ENCODE data around the gene TCF7L1. TPM values are rescaled to one million over a fixed set of nuclear protein-coding genes. Genes with fewer than 3 reads are reported as not detected.

The TCF7L1 gene
- total and polyA plus RNA-seq, 2 experiments from 2014 or later: 0.65 to 1.8 TPM

GRCh38 chr2:85355073-85355410 is 221.8 kb downstream of the TCF7L1 start:
- H3K27ac ChIP-seq: peak overlapping the region; percentile 43
- no peaks in the 10 kb centered on the region for H4K20me1 ChIP-seq (ENCODE audit: insufficient read depth)
- H3K27me3 ChIP-seq (replicated peaks; ENCODE audit: insufficient read depth): no peaks in the 10 kb centered on the region
- H2AFZ ChIP-seq: peak overlapping the region; percentile 98
- peak overlapping the region; percentile 90 for H3K9ac ChIP-seq
- WGBS, 2 experiments (ENCODE audit: low coverage in 1 of 2, low lambda C conversion rate in 2 of 2, missing lambda C conversion rate in 2 of 2): 1 to 2% methylated on average over 10 of the region's 10 CpGs
- peak; percentile 34 for DNase-seq
- no peak for TF ChIP-seq EZH2phosphoT487 (IDR thresholded peaks at IDR 0.05; ENCODE audit: insufficient read depth, low read depth)
- TF ChIP-seq EZH2 (IDR thresholded peaks at IDR 0.05; ENCODE audit: insufficient read depth, poor library complexity, severe bottlenecking): no peak
- H3K79me2 ChIP-seq (ENCODE audit: insufficient read depth): peaks cover 61% of the 10 kb centered on the region
- in situ Hi-C loops (cut with MboI): no loop called here
- H3K4me1 ChIP-seq (ENCODE audit: insufficient read depth): peaks cover 24% of the 10 kb centered on the region; the same call in 1 of the 2 replicates
- peak overlapping the region; percentile 96 for H3K4me3 ChIP-seq
- H3K9me2 ChIP-seq (ENCODE audit: insufficient read depth): no peaks in the 10 kb centered on the region
- no peaks in the 10 kb centered on the region for H3K9me3 ChIP-seq (ENCODE audit: low read depth)
- H3K4me2 ChIP-seq (ENCODE audit: unreplicated experiment): peak overlapping the region; percentile 86
- 0 out of 2 replicates have a peak, but pooled peaks cover 5% of the 10 kb centered on the region for H3K36me3 ChIP-seq (ENCODE audit: low read depth)
- H3F3A ChIP-seq (ENCODE audit: insufficient read depth): no peaks in the 10 kb centered on the region

GRCh38 chr2:85355521-85355920 is 222.3 kb downstream of the TCF7L1 start:
- WGBS, 2 experiments (ENCODE audit: low coverage in 1 of 2, low lambda C conversion rate in 2 of 2, missing lambda C conversion rate in 2 of 2): 49 to 52% methylated on average over 3 of the region's 3 CpGs
- peaks cover 24% of the 10 kb centered on the region; the same call in 1 of the 2 replicates for H3K4me1 ChIP-seq (ENCODE audit: insufficient read depth)
- DNase-seq: peak; percentile 36
- no peaks in the 10 kb centered on the region for H3F3A ChIP-seq (ENCODE audit: insufficient read depth)
- H3K36me3 ChIP-seq (ENCODE audit: low read depth): 0 out of 2 replicates have a peak, but pooled peaks cover 5% of the 10 kb centered on the region
- H3K9me2 ChIP-seq (ENCODE audit: insufficient read depth): no peaks in the 10 kb centered on the region
- H3K27me3 ChIP-seq (replicated peaks; ENCODE audit: insufficient read depth): no peaks in the 10 kb centered on the region
- peak overlapping the region; percentile 90 for H3K9ac ChIP-seq
- in situ Hi-C loops (cut with MboI): no loop called here
- peak overlapping the region; percentile 86 for H3K4me2 ChIP-seq (ENCODE audit: unreplicated experiment)
- TF ChIP-seq EZH2 (IDR thresholded peaks at IDR 0.05; ENCODE audit: insufficient read depth, poor library complexity, severe bottlenecking): no peak
- H3K9me3 ChIP-seq (ENCODE audit: low read depth): no peaks in the 10 kb centered on the region
- peak overlapping the region; percentile 98 for H2AFZ ChIP-seq
- peak overlapping the region; percentile 96 for H3K4me3 ChIP-seq
- H4K20me1 ChIP-seq (ENCODE audit: insufficient read depth): no peaks in the 10 kb centered on the region
- H3K79me2 ChIP-seq (ENCODE audit: insufficient read depth): peaks cover 61% of the 10 kb centered on the region
- no peak overlapping the region for H3K27ac ChIP-seq

- H3K9ac ChIP-seq: no peak overlapping the region
- no peaks in the 10 kb centered on the region for H4K20me1 ChIP-seq (ENCODE audit: insufficient read depth)
- H3K79me2 ChIP-seq (ENCODE audit: insufficient read depth): peaks cover 61% of the 10 kb centered on the region
- no peak for DNase-seq
- H3K4me2 ChIP-seq (ENCODE audit: unreplicated experiment): no peak overlapping the region
- H3K27me3 ChIP-seq (replicated peaks; ENCODE audit: insufficient read depth): no peaks in the 10 kb centered on the region
- no peaks in the 10 kb centered on the region for H3K9me2 ChIP-seq (ENCODE audit: insufficient read depth)
- no peak overlapping the region for H3K27ac ChIP-seq
- peaks cover 24% of the 10 kb centered on the region; the same call in 1 of the 2 replicates for H3K4me1 ChIP-seq (ENCODE audit: insufficient read depth)
- H3F3A ChIP-seq (ENCODE audit: insufficient read depth): no peaks in the 10 kb centered on the region
- no peaks in the 10 kb centered on the region for H3K9me3 ChIP-seq (ENCODE audit: low read depth)
- H2AFZ ChIP-seq: no peak overlapping the region
- H3K36me3 ChIP-seq (ENCODE audit: low read depth): 0 out of 2 replicates have a peak, but pooled peaks cover 10% of the 10 kb centered on the region
- in situ Hi-C loops (cut with MboI): no loop called here
- TF ChIP-seq EZH2phosphoT487 (IDR thresholded peaks at IDR 0.05; ENCODE audit: insufficient read depth, low read depth) (no peak), EZH2 (IDR thresholded peaks at IDR 0.05; ENCODE audit: insufficient read depth, poor library complexity, severe bottlenecking) (no peak)
- no peak overlapping the region for H3K4me3 ChIP-seq
- 73 to 82% methylated on average over 2 of the region's 2 CpGs for WGBS, 2 experiments (ENCODE audit: low coverage in 1 of 2, low lambda C conversion rate in 2 of 2, missing lambda C conversion rate in 2 of 2)
These were observed 223.0 kb downstream of the TCF7L1 start for GRCh38 chr2:85356186-85356585.

- Histone ChIP-seq H3K27me3 (replicated peaks; ENCODE audit: insufficient read depth) (no peaks in the 10 kb centered on the region), H3K4me1 (ENCODE audit: insufficient read depth) (peaks cover 24% of the 10 kb centered on the region; the same call in 1 of the 2 replicates), H3K9me3 (ENCODE audit: low read depth) (no peaks in the 10 kb centered on the region), H3K9ac (no peak overlapping the region), H2AFZ (no peak overlapping the region), H3K36me3 (ENCODE audit: low read depth) (peaks cover 12% of the 10 kb centered on the region; the same call in 1 of the 2 replicates), H3F3A (ENCODE audit: insufficient read depth) (no peaks in the 10 kb centered on the region), H3K9me2 (ENCODE audit: insufficient read depth) (no peaks in the 10 kb centered on the region), H3K79me2 (ENCODE audit: insufficient read depth) (peaks cover 53% of the 10 kb centered on the region), H3K27ac (no peak overlapping the region), H3K4me3 (no peak overlapping the region), H4K20me1 (ENCODE audit: insufficient read depth) (no peaks in the 10 kb centered on the region), H3K4me2 (ENCODE audit: unreplicated experiment) (no peak overlapping the region)
- TF ChIP-seq EZH2 (IDR thresholded peaks at IDR 0.05; ENCODE audit: insufficient read depth, poor library complexity, severe bottlenecking) (no peak), EZH2phosphoT487 (IDR thresholded peaks at IDR 0.05; ENCODE audit: insufficient read depth, low read depth) (no peak)
- no peak for DNase-seq
- 71 to 73% methylated on average over 3 of the region's 3 CpGs for WGBS, 2 experiments (ENCODE audit: low coverage in 1 of 2, low lambda C conversion rate in 2 of 2, missing lambda C conversion rate in 2 of 2)
- in situ Hi-C loops (cut with MboI): no loop called here
These were observed 224.5 kb downstream of the TCF7L1 start for GRCh38 chr2:85357736-85358135.

Small RNA genes within 50 kb of the gene (small RNA-seq; reads per million reads assigned to genes)
- gene AC093162.1 (ENCODE audit: low read depth, low replicate concordance) (not detected), gene RF00019 (ENCODE audit: low read depth, low replicate concordance) (not detected), gene RNU6-674P (ENCODE audit: low read depth, low replicate concordance) (not detected)

Other genes starting within 250 kb of the TCF7L1 start
- 3,621 and 4,663 TPM in 2 replicates for gene TMSB10, start 227.7 kb upstream of the TCF7L1 start, total RNA-seq (2014; rRNA removed; shearing (Covaris generic))
- 6,241 and 6,275 TPM in 2 replicates for gene TMSB10, start 227.7 kb upstream of the TCF7L1 start, polyA plus RNA-seq (2016; fragmentation: Nextera tagmentation; extraction: Ambion mirVana)
- gene KCMF1, start 162.2 kb upstream of the TCF7L1 start, total RNA-seq (2014; rRNA removed; shearing (Covaris generic)): 87.2 and 131 TPM in 2 replicates
- 52.5 and 54.3 TPM in 2 replicates for gene KCMF1, start 162.2 kb upstream of the TCF7L1 start, polyA plus RNA-seq (2016; fragmentation: Nextera tagmentation; extraction: Ambion mirVana)
- 96.8 and 125 TPM in 2 replicates for gene TGOLN2, start 194.6 kb downstream of the TCF7L1 start, total RNA-seq (2014; rRNA removed; shearing (Covaris generic))
- 117 and 118 TPM in 2 replicates for gene TGOLN2, start 194.6 kb downstream of the TCF7L1 start, polyA plus RNA-seq (2016; fragmentation: Nextera tagmentation; extraction: Ambion mirVana)
- gene RETSAT, start 221.1 kb downstream of the TCF7L1 start, total RNA-seq (2014; rRNA removed; shearing (Covaris generic)): 46.0 and 68.6 TPM in 2 replicates
- gene RETSAT, start 221.1 kb downstream of the TCF7L1 start, polyA plus RNA-seq (2016; fragmentation: Nextera tagmentation; extraction: Ambion mirVana): 15.6 and 20.4 TPM in 2 replicates
- 15.4 and 23.8 TPM in 2 replicates for gene ELMOD3, start 221.4 kb downstream of the TCF7L1 start, total RNA-seq (2014; rRNA removed; shearing (Covaris generic))
- gene ELMOD3, start 221.4 kb downstream of the TCF7L1 start, polyA plus RNA-seq (2016; fragmentation: Nextera tagmentation; extraction: Ambion mirVana): 12.8 and 15.3 TPM in 2 replicates

Measured in GM23248 (cell line).